DND-41 (cell line): ENCODE data around the gene PLPP1.

ENCODE experiments used
- ATAC-seq: fragments of 200-7000 bp; cut with Tn5 transposase; 3 replicates; pipeline ENCODE4 v1.9.1; 2021; ENCODE audit warnings: low read depth; ENCODE audit not compliant: insufficient read depth
- DNase-seq: peaks from one replicate; pipeline ENCODE4 v3.0.0-alpha.2; 2020
- H2AFZ ChIP-seq: 2 replicates; pipeline ENCODE4 v1.6.0; 2012; ENCODE audit warnings: low read depth, low read length
- H3K27ac ChIP-seq: 2 replicates; pipeline ENCODE4 v1.5.1; 2012; ENCODE audit warnings: low read length, inconsistent platforms
- H3K27me3 ChIP-seq: fragments of 200-600 bp; sonication (generic); 2 replicates; pipeline ENCODE4 v1.6.0; 2012; ENCODE audit warnings: low read length, mild to moderate bottlenecking, inconsistent platforms; ENCODE audit not compliant: insufficient read depth, poor library complexity
- H3K36me3 ChIP-seq: 2 replicates; pipeline ENCODE4 v1.5.1; 2012; ENCODE audit warnings: low read length, inconsistent platforms; ENCODE audit not compliant: insufficient read depth
- H3K4me1 ChIP-seq: 2 replicates; pipeline ENCODE4 v1.5.1; 2012; ENCODE audit warnings: mild to moderate bottlenecking, low read length; ENCODE audit not compliant: insufficient read depth
- H3K4me2 ChIP-seq: 2 replicates; pipeline ENCODE4 v1.6.0; 2012; ENCODE audit warnings: mild to moderate bottlenecking, moderate library complexity, low read length, inconsistent platforms; ENCODE audit not compliant: insufficient read depth
- H3K4me3 ChIP-seq, 2 experiments: fragments of 200-600 bp in 1 of 2; shearing (Covaris generic) in 1 of 2; 2 replicates each; pipeline ENCODE4 v1.5.1; 2012 to 2016; ENCODE audit warnings: inconsistent platforms in 2 of 2, low read length in 2 of 2, mild to moderate bottlenecking in 2 of 2, low read depth in 1 of 2, moderate library complexity in 1 of 2
- H3K79me2 ChIP-seq: 2 replicates; pipeline ENCODE4 v1.6.0; 2012; ENCODE audit warnings: low read length, inconsistent platforms; ENCODE audit not compliant: insufficient read depth
- H3K9ac ChIP-seq: 2 replicates; pipeline ENCODE4 v1.6.0; 2012; ENCODE audit warnings: low read depth, mild to moderate bottlenecking, inconsistent platforms, low read length, moderate library complexity
- H3K9me3 ChIP-seq: 2 replicates; pipeline ENCODE4 v1.5.1; 2012; ENCODE audit warnings: low read length, moderate library complexity, mild to moderate bottlenecking, inconsistent platforms; ENCODE audit not compliant: insufficient read depth, severe bottlenecking
- H4K20me1 ChIP-seq: 2 replicates; pipeline ENCODE4 v1.6.0; 2012; ENCODE audit warnings: low read length; ENCODE audit not compliant: insufficient read depth
- CTCF ChIP-seq: IDR thresholded peaks from 2 replicates; pipeline ENCODE4 v1.5.1; 2012; ENCODE audit warnings: borderline replicate concordance, low read length, moderate library complexity, mild to moderate bottlenecking; ENCODE audit not compliant: poor library complexity, severe bottlenecking; ENCODE audit errors: extremely low read depth
- EZH2 ChIP-seq: IDR thresholded peaks from 3 replicates; pipeline ENCODE4 v1.6.1; 2012; ENCODE audit warnings: borderline replicate concordance, low read depth, mild to moderate bottlenecking, moderate library complexity, low read length, inconsistent platforms; ENCODE audit not compliant: severe bottlenecking

PLPP1 gene

GRCh38 chr5:55410845-55411244, 123.9 kb downstream of the PLPP1 start:
- H4K20me1 ChIP-seq, result no peaks in the 10 kb centered on the region
- no peaks in the 10 kb centered on the region for H3K9me3 ChIP-seq
- DNase-seq (no peak), ATAC-seq (no peak)
- no peak overlapping the region for H3K4me3 ChIP-seq
- no peaks in the 10 kb centered on the region for H3K4me1 ChIP-seq
- H3K27ac ChIP-seq, result no peak overlapping the region
- H3K36me3 ChIP-seq, result peaks cover 71% of the 10 kb centered on the region
- TF ChIP-seq EZH2 (no peak), CTCF (no peak)
- no peak overlapping the region for H2AFZ ChIP-seq
- no peaks in the 10 kb centered on the region for H3K27me3 ChIP-seq
- H3K79me2 ChIP-seq, result no peaks in the 10 kb centered on the region
- H3K9ac ChIP-seq, result no peak overlapping the region
- H3K4me2 ChIP-seq, result no peak overlapping the region

- DNase-seq (no peak), ATAC-seq (no peak)
- Histone ChIP-seq H3K9me3 (no peaks in the 10 kb centered on the region), H3K27me3 (no peaks in the 10 kb centered on the region), H2AFZ (no peak overlapping the region), H3K4me1 (no peaks in the 10 kb centered on the region), H3K9ac (no peak overlapping the region), H3K4me3 (no peak overlapping the region), H3K36me3 (peaks cover 66% of the 10 kb centered on the region), H3K27ac (no peak overlapping the region), H4K20me1 (no peaks in the 10 kb centered on the region), H3K4me2 (no peak overlapping the region), H3K79me2 (no peaks in the 10 kb centered on the region)
- TF ChIP-seq EZH2 (no peak), CTCF (no peak)
Observed at GRCh38 chr5:55409775-55410174, 125.0 kb downstream of the PLPP1 start.

- ATAC-seq (no peak), DNase-seq (no peak)
- H3K36me3 ChIP-seq, result peaks cover 72% of the 10 kb centered on the region
- H3K79me2 ChIP-seq, result no peaks in the 10 kb centered on the region
- H4K20me1 ChIP-seq, result no peaks in the 10 kb centered on the region
- H3K27ac ChIP-seq, result no peak overlapping the region
- H3K27me3 ChIP-seq, result no peaks in the 10 kb centered on the region
- no peak overlapping the region for H3K4me2 ChIP-seq
- H3K9ac ChIP-seq, result no peak overlapping the region
- no peak for TF ChIP-seq EZH2
- TF ChIP-seq CTCF, result no peak
- no peak overlapping the region for H2AFZ ChIP-seq
- no peaks in the 10 kb centered on the region for H3K4me1 ChIP-seq
- no peaks in the 10 kb centered on the region for H3K9me3 ChIP-seq
- H3K4me3 ChIP-seq, result no peak overlapping the region
Observed at GRCh38 chr5:55407984-55408383, 126.8 kb downstream of the PLPP1 start.
